ENCODE measurements around the gene TRIP13. TPM values are rescaled to one million over a fixed set of nuclear protein-coding genes. Genes with fewer than 3 reads are reported as not detected.

Gene TRIP13, protein sequence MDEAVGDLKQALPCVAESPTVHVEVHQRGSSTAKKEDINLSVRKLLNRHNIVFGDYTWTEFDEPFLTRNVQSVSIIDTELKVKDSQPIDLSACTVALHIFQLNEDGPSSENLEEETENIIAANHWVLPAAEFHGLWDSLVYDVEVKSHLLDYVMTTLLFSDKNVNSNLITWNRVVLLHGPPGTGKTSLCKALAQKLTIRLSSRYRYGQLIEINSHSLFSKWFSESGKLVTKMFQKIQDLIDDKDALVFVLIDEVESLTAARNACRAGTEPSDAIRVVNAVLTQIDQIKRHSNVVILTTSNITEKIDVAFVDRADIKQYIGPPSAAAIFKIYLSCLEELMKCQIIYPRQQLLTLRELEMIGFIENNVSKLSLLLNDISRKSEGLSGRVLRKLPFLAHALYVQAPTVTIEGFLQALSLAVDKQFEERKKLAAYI
- 8.8 TPM for total RNA-seq

GRCh38 chr5:892394-893136, at the start of gene TRIP13, which contains the start of gene BRD9:
TSS of gene TRIP13 (plus strand) at chr5:892884. CDS start at chr5:892999, 115 bp downstream.
TSS of gene BRD9 (minus strand) at chr5:892801. CDS start at chr5:892657, 144 bp downstream.

DNA sequence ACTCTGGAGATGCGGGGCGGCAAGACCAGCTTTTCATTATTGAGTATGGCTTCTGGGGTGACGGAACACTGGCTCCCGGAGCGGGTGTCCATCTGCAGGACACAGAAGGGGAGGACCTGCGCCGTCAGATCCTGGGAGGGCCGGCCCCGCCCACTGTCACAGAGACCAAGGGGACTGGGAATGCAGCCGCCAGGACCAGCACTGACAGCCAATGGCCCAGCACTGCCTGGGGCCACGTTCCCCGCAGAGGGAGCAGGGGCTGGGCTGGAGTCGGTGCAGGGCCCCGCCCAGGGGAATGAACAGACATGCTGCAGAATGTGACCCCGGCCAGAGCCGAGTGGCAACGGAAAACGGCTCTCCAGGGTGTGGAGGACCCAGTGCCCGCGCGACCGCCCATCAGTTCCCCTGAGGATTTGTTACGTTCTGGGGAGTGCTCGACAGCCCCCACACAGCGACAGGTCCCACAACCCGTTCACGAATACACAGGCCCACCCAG, 42.1 kb upstream of the TRIP13 start, which contains the start of gene ZDHHC11:
Gene ZDHHC11 (minus strand): TSS at position 476 of the 496 bp plus-strand sequence. CDS start 384 bp downstream, at position 92.

Other genes with a start within 250 kb of the TRIP13 start
- gene TPPP, start 199.5 kb upstream of the TRIP13 start, total RNA-seq, result 27.5 TPM
- gene ZDHHC11B, start 108.2 kb upstream of the TRIP13 start, total RNA-seq, result 7.6 TPM
- 10.4 TPM for gene ZDHHC11, start 41.9 kb upstream of the TRIP13 start, total RNA-seq
- 42.0 TPM for gene BRD9, start 83 bp upstream of the TRIP13 start, total RNA-seq
- 5.3 TPM for gene NKD2, start 115.9 kb downstream of the TRIP13 start, total RNA-seq
- gene SLC12A7, start 219.2 kb downstream of the TRIP13 start, total RNA-seq, result 10.6 TPM